Measurements from ENCODE around the gene OGN. TPM values are rescaled to one million over a fixed set of nuclear protein-coding genes. Genes with fewer than 3 reads are reported as not detected.
A peak's percentile ranks its signal among the peaks of the same experiment; 100 is the strongest.

Gene OGN
- total and polyA plus RNA-seq, 4 donors: 175 to 803 (median 277) TPM

GRCh38 chr9:92349771-92350739 lies 54.3 kb downstream of the OGN start:
- intact Hi-C loops (cut with DNase I): loop anchor here (5.0 to 10.0 kb wide), 3 partner anchors 32 to 85 kb away; no protein-coding TSS in a partner anchor

GRCh38 chr9:92345582-92345981 lies 58.8 kb downstream of the OGN start:
- Histone ChIP-seq H3K36me3 (ENCODE audit: control insufficient read depth in 1 of 2, insufficient read depth in 2 of 2, low read length in 1 of 2) (no peaks in the 10 kb centered on the region), H3K4me3 (ENCODE audit: low read length in 2 of 2) (no peak overlapping the region), H3K4me1 (ENCODE audit: control insufficient read depth in 1 of 2, insufficient read depth in 2 of 2, low read length in 2 of 2) (peaks cover 0 to 2% of the 10 kb centered on the region in 2 donors), H3K9me3 (ENCODE audit: control insufficient read depth, low read length) (no peaks in the 10 kb centered on the region), H3K27me3 (ENCODE audit: control insufficient read depth in 1 of 2, insufficient read depth in 2 of 2, low read length in 1 of 2) (no peaks in the 10 kb centered on the region), H3K27ac (ENCODE audit: low read depth in 1 of 2, low read length in 2 of 2) (no peak overlapping the region)
- intact Hi-C loops (cut with DNase I): loop anchor here in 1 of 2 donors (5.0 to 10.0 kb wide), 2 partner anchors 37 to 89 kb away; no protein-coding TSS in a partner anchor
- DNase-seq (no peak), ATAC-seq (ENCODE audit: low FRiP score) (no peak)

More at GRCh38 chr9:92349771-92350739, 54.3 kb downstream of the OGN start:
- H3K27ac ChIP-seq (ENCODE audit: low read depth in 1 of 2, low read length in 2 of 2): peak overlapping the region in 1 of 2 donors; percentile 51
- DNase-seq (no peak), ATAC-seq (ENCODE audit: low FRiP score) (peak; percentile 82)
- H3K9me3 ChIP-seq (ENCODE audit: control insufficient read depth, low read length): no peaks in the 10 kb centered on the region
- H3K4me1 ChIP-seq (ENCODE audit: control insufficient read depth in 1 of 2, insufficient read depth in 2 of 2, low read length in 2 of 2): peaks cover 0 to 2% of the 10 kb centered on the region in 2 donors
- 3 to 7% methylated on average over 7 of the region's 7 CpGs for WGBS, 2 donors
- no peaks in the 10 kb centered on the region for H3K27me3 ChIP-seq (ENCODE audit: control insufficient read depth in 1 of 2, insufficient read depth in 2 of 2, low read length in 1 of 2)
- H3K4me3 ChIP-seq (ENCODE audit: low read length in 2 of 2): peak overlapping the region in 1 of 2 donors; percentile 34
- H3K36me3 ChIP-seq (ENCODE audit: control insufficient read depth in 1 of 2, insufficient read depth in 2 of 2, low read length in 1 of 2): no peaks in the 10 kb centered on the region

DNA sequence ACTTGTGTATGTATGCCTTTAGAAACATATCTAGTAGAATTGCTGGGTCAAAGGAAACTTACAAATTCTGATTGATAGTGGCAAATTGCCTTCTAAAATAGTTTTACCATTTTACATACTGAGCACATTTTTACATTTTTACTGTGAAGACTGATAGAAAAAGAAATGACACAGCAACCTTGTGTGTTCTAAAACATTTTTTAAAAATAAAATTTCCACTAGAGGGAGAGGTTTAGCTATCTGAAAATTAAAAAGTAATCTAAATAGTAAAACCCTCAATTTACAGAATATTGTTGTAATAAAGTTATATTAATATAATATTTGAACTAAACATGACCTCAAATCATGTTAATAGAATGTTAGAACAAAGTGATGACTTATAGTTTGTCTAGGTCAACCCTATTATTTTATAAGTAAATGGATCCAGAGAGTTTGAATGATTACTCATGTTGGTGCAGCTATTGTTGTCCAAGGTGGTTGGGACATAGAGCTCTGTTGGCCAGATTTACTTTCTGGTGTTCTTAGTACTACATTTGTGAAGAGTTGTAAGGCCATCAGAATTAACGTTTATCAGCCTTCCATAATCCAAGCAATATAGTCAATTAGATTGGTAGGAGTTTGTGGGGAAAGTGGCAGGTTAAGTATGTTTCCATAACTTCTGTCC lies 61.4 kb downstream of the OGN start:
- Histone ChIP-seq H3K9me3 (ENCODE audit: control insufficient read depth, low read length) (peaks cover 1% of the 10 kb centered on the region), H3K27ac (ENCODE audit: low read depth in 1 of 2, low read length in 2 of 2) (no peak overlapping the region), H3K27me3 (ENCODE audit: control insufficient read depth in 1 of 2, insufficient read depth in 2 of 2, low read length in 1 of 2) (no peaks in the 10 kb centered on the region), H3K36me3 (ENCODE audit: control insufficient read depth in 1 of 2, insufficient read depth in 2 of 2, low read length in 1 of 2) (no peaks in the 10 kb centered on the region), H3K4me3 (ENCODE audit: low read length in 2 of 2) (no peak overlapping the region), H3K4me1 (ENCODE audit: control insufficient read depth in 1 of 2, insufficient read depth in 2 of 2, low read length in 2 of 2) (peaks cover 0 to 2% of the 10 kb centered on the region in 2 donors)
- ATAC-seq (ENCODE audit: low FRiP score) (no peak), DNase-seq (no peak)
- WGBS, 2 donors: 10 to 23% methylated on average over 1 of the region's 1 CpG
- intact Hi-C loops (cut with DNase I): loop anchor here (2.0 to 10.0 kb wide), 4 partner anchors 92 to 292 kb away; no protein-coding TSS in a partner anchor

DNA sequence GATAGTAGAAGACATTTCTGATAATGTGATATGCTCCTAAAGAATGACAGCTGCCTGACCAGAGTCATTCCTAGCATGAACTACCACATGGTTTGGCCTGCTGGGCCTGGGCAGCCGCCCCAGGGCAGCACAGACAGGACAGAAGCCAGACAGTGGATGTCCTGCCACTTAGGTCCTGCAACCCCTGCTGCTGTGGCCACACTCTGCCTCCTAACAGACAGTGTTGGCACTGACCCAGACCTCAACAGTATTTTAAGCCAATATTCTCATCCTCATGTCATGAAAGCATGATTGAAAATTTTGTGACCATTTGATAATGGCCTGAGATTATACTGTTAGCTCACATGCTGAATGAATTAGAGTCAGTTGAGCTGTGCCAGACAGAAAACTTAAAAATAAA lies 62.8 kb downstream of the OGN start:
- Histone ChIP-seq H3K27me3 (ENCODE audit: control insufficient read depth in 1 of 2, insufficient read depth in 2 of 2, low read length in 1 of 2) (no peaks in the 10 kb centered on the region), H3K36me3 (ENCODE audit: control insufficient read depth in 1 of 2, insufficient read depth in 2 of 2, low read length in 1 of 2) (no peaks in the 10 kb centered on the region), H3K4me3 (ENCODE audit: low read length in 2 of 2) (no peak overlapping the region), H3K4me1 (ENCODE audit: control insufficient read depth in 1 of 2, insufficient read depth in 2 of 2, low read length in 2 of 2) (peaks cover 0 to under 1% of the 10 kb centered on the region in 2 donors), H3K9me3 (ENCODE audit: control insufficient read depth, low read length) (peaks cover 1% of the 10 kb centered on the region), H3K27ac (ENCODE audit: low read depth in 1 of 2, low read length in 2 of 2) (no peak overlapping the region)
- 73 to 100% methylated on average over 1 of the region's 1 CpG for WGBS, 2 donors
- ATAC-seq (ENCODE audit: low FRiP score) (no peak), DNase-seq (no peak)
- intact Hi-C loops (cut with DNase I): loop anchor here in 1 of 2 donors (5.0 to 10.0 kb wide), 2 partner anchors 93 to 291 kb away; no protein-coding TSS in a partner anchor

DNA sequence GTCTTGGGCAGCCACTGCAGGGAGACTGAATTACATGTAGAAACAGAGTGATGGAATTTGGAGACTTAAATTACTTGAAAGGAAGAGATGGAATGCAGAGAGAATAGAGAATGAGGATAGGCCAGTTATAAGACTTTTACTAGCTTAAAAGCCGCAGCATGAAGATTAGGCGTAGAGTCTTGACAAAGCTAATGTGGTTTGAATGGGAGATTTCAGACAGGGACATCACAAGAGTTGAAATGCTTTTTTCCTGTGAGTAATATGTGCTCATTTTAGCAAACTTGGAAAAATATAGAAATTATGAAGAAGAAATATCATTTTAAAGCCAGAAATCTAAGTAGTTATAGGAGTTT lies 71.1 kb downstream of the OGN start:
- intact Hi-C loops (cut with DNase I): no loop called here
- Histone ChIP-seq H3K4me3 (ENCODE audit: low read length in 2 of 2) (no peak overlapping the region), H3K36me3 (ENCODE audit: control insufficient read depth in 1 of 2, insufficient read depth in 2 of 2, low read length in 1 of 2) (no peaks in the 10 kb centered on the region), H3K4me1 (ENCODE audit: control insufficient read depth in 1 of 2, insufficient read depth in 2 of 2, low read length in 2 of 2) (no peaks in the 10 kb centered on the region), H3K27me3 (ENCODE audit: control insufficient read depth in 1 of 2, insufficient read depth in 2 of 2, low read length in 1 of 2) (no peaks in the 10 kb centered on the region), H3K9me3 (ENCODE audit: control insufficient read depth, low read length) (no peaks in the 10 kb centered on the region), H3K27ac (ENCODE audit: low read depth in 1 of 2, low read length in 2 of 2) (no peak overlapping the region)
- 90 to 94% methylated on average over 2 of the region's 2 CpGs for WGBS, 2 donors
- no peak for ATAC-seq (ENCODE audit: low FRiP score)
- no peak for DNase-seq

Other genes starting within 250 kb of the OGN start
- gene IARS1, start 110.9 kb downstream of the OGN start, total RNA-seq: 10 to 100 TPM; 71.7 to 82.1 TPM
- 10 to 100 TPM; 16.5 to 23.3 TPM for gene IARS1, start 110.9 kb downstream of the OGN start, polyA plus RNA-seq
- gene NOL8, start 79.2 kb downstream of the OGN start, total RNA-seq: 10 to 100 TPM; 29.7 to 43.1 TPM
- 10 to 100 TPM; 14.4 to 22.4 TPM for gene NOL8, start 79.2 kb downstream of the OGN start, polyA plus RNA-seq
- gene CENPP, start 78.6 kb downstream of the OGN start, total RNA-seq: 10 to 100 TPM in 1 of 2 donors, 1 to 10 TPM in 1; 3.9 to 11.1 TPM
- 1 to 10 TPM in 1 of 2 donors, under 1 TPM in 1; 0.50 to 4.7 TPM for gene CENPP, start 78.6 kb downstream of the OGN start, polyA plus RNA-seq
- 10 to 100 TPM; 36.4 to 43.3 TPM for gene OMD, start 19.9 kb upstream of the OGN start, total RNA-seq
- gene OMD, start 19.9 kb upstream of the OGN start, polyA plus RNA-seq: 100 to 1,000 TPM; 156 to 176 TPM
- 100 to 1,000 TPM in 1 of 2 donors, 10 to 100 TPM in 1; 79.8 to 113 TPM for gene ASPN, start 77.9 kb upstream of the OGN start, total RNA-seq
- gene ASPN, start 77.9 kb upstream of the OGN start, polyA plus RNA-seq: 100 to 1,000 TPM in 1 of 2 donors, 10 to 100 TPM in 1; 82.1 to 227 TPM
- 10 to 100 TPM; 54.6 to 65.6 TPM for gene ECM2, start 131.4 kb upstream of the OGN start, total RNA-seq
- gene ECM2, start 131.4 kb upstream of the OGN start, polyA plus RNA-seq: 100 to 1,000 TPM in 1 of 2 donors, 10 to 100 TPM in 1; 47.8 to 102 TPM